ENCODE data around the gene ZSCAN31. TPM values are rescaled to one million over a fixed set of nuclear protein-coding genes. Genes with fewer than 3 reads are reported as not detected.
A peak's percentile ranks its signal among the peaks of the same experiment; 100 is the strongest.

The ZSCAN31 gene
- total RNA-seq, 6 experiments from 2014 or later, result 0.64 to 2.0 (median 0.95) TPM

GRCh38 chr6:28334286-28335039 lies 1.5 kb downstream of the ZSCAN31 start:
- no peak for TF ChIP-seq CTCF (IDR thresholded peaks at IDR 0.05)
- H3K4me3 Mint-ChIP-seq, result peak overlapping the region; percentile 22; the same call in 1 of the 2 replicates
- no peak overlapping the region for H3K27ac Mint-ChIP-seq
- H3K27me3 Mint-ChIP-seq (ENCODE audit: insufficient read depth), result peaks cover 4% of the 10 kb centered on the region; the same call in 1 of the 2 replicates
- no peaks in the 10 kb centered on the region for H3K9me3 Mint-ChIP-seq
- no peak for DNase-seq
- H3K4me1 Mint-ChIP-seq (ENCODE audit: low read depth), result peaks cover 7% of the 10 kb centered on the region; the same call in 1 of the 2 replicates
- H3K36me3 Mint-ChIP-seq (ENCODE audit: low read depth), result no peaks in the 10 kb centered on the region

- no peak overlapping the region for H3K4me3 Mint-ChIP-seq
- H3K4me1 Mint-ChIP-seq (ENCODE audit: low read depth), result peaks cover 7% of the 10 kb centered on the region; the same call in 1 of the 2 replicates
- peaks cover 7% of the 10 kb centered on the region; the same call in 1 of the 2 replicates for H3K36me3 Mint-ChIP-seq (ENCODE audit: low read depth)
- no peak overlapping the region for H3K27ac Mint-ChIP-seq
- H3K9me3 Mint-ChIP-seq, result peaks cover 6% of the 10 kb centered on the region; the same call in 1 of the 2 replicates
- TF ChIP-seq CTCF (IDR thresholded peaks at IDR 0.05), result no peak
- no peak for DNase-seq
- H3K27me3 Mint-ChIP-seq (ENCODE audit: insufficient read depth), result peaks cover 4% of the 10 kb centered on the region; the same call in 1 of the 2 replicates
Observed at GRCh38 chr6:28333599-28334018, 2.3 kb downstream of the ZSCAN31 start.

GRCh38 chr6:28333047-28333446 lies 2.9 kb downstream of the ZSCAN31 start:
- Mint-ChIP-seq H3K4me1 (ENCODE audit: low read depth) (peaks cover 7% of the 10 kb centered on the region; the same call in 1 of the 2 replicates), H3K4me3 (no peak overlapping the region), H3K36me3 (ENCODE audit: low read depth) (peaks cover 7% of the 10 kb centered on the region; the same call in 1 of the 2 replicates), H3K9me3 (peaks cover 6% of the 10 kb centered on the region; the same call in 1 of the 2 replicates), H3K27me3 (ENCODE audit: insufficient read depth) (peaks cover 4% of the 10 kb centered on the region; the same call in 1 of the 2 replicates), H3K27ac (no peak overlapping the region)
- no peak for TF ChIP-seq CTCF (IDR thresholded peaks at IDR 0.05)
- no peak for DNase-seq

GRCh38 chr6:28330041-28330440 lies 5.9 kb downstream of the ZSCAN31 start:
- peaks cover 4% of the 10 kb centered on the region; the same call in 1 of the 2 replicates for H3K27me3 Mint-ChIP-seq (ENCODE audit: insufficient read depth)
- TF ChIP-seq CTCF (IDR thresholded peaks at IDR 0.05), result no peak
- H3K36me3 Mint-ChIP-seq (ENCODE audit: low read depth), result peaks cover 24% of the 10 kb centered on the region

GRCh38 chr6:28326371-28326948 lies 9.5 kb downstream of the ZSCAN31 start:
- H3K27me3 Mint-ChIP-seq (ENCODE audit: insufficient read depth), result peaks cover 2% of the 10 kb centered on the region
- H3K4me3 Mint-ChIP-seq, result no peak overlapping the region
- no peak for TF ChIP-seq CTCF (IDR thresholded peaks at IDR 0.05)
- no peaks in the 10 kb centered on the region for H3K4me1 Mint-ChIP-seq (ENCODE audit: low read depth)
- H3K36me3 Mint-ChIP-seq (ENCODE audit: low read depth), result peaks cover 24% of the 10 kb centered on the region
- no peak for DNase-seq
- no peak overlapping the region for H3K27ac Mint-ChIP-seq
- H3K9me3 Mint-ChIP-seq, result peaks cover 26% of the 10 kb centered on the region

More at GRCh38 chr6:28330041-28330440, 5.9 kb downstream of the ZSCAN31 start:
- Mint-ChIP-seq H3K27ac (no peak overlapping the region), H3K9me3 (peaks cover 26% of the 10 kb centered on the region), H3K4me1 (ENCODE audit: low read depth) (peaks cover 7% of the 10 kb centered on the region; the same call in 1 of the 2 replicates), H3K4me3 (no peak overlapping the region)
- DNase-seq, result no peak

All from HFFc6 (cell line).